ENCODE results near the gene CSF2RB.

Gene CSF2RB

DNA sequence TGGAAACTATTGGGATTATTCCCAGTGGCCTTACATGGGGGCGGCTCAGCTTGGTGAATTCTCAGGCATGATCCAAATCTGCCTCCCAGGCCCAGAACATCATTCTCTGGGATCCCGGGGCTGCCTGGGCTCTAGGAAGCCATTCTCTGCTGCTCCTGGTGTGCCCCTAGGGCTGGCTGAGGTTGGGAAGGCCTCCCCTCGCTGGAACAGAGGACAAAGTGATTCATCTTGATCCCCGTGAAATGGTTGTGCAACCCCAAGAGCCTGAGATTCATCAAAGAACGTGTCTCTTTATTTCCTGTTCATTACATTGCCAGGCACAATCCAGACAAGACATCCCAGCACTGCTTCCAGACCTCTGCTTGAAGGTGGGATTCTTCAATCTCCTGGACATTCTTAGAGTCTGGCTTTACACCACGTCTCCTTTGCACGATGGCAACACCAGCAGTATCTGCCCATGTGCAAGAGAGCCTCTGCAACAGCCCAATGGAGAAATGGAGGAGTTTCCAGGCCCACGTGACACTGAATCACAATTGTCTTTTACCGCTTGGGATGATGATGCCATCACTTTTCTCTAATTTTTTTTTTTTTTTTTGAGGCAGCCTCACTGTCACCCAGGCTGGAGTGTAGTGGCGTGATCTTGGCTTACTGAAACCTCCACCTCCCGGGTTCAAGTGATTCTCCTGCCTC lies 53.6 kb downstream of the CSF2RB start:
- TF ChIP-seq, protein P1, sequence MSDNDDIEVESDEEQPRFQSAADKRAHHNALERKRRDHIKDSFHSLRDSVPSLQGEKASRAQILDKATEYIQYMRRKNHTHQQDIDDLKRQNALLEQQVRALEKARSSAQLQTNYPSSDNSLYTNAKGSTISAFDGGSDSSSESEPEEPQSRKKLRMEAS (IDR thresholded peaks at IDR 0.05): no peak
- TF ChIP-seq CEBPB (IDR thresholded peaks at IDR 0.05): no peak
- no peak for TF ChIP-seq NFIC (IDR thresholded peaks at IDR 0.05)
- no peak for TF ChIP-seq TEAD4 (IDR thresholded peaks at IDR 0.05)
- no peak for TF ChIP-seq FOXM1 (IDR thresholded peaks at IDR 0.05; ENCODE audit: borderline replicate concordance, low read depth)
- TF ChIP-seq, protein P2, sequence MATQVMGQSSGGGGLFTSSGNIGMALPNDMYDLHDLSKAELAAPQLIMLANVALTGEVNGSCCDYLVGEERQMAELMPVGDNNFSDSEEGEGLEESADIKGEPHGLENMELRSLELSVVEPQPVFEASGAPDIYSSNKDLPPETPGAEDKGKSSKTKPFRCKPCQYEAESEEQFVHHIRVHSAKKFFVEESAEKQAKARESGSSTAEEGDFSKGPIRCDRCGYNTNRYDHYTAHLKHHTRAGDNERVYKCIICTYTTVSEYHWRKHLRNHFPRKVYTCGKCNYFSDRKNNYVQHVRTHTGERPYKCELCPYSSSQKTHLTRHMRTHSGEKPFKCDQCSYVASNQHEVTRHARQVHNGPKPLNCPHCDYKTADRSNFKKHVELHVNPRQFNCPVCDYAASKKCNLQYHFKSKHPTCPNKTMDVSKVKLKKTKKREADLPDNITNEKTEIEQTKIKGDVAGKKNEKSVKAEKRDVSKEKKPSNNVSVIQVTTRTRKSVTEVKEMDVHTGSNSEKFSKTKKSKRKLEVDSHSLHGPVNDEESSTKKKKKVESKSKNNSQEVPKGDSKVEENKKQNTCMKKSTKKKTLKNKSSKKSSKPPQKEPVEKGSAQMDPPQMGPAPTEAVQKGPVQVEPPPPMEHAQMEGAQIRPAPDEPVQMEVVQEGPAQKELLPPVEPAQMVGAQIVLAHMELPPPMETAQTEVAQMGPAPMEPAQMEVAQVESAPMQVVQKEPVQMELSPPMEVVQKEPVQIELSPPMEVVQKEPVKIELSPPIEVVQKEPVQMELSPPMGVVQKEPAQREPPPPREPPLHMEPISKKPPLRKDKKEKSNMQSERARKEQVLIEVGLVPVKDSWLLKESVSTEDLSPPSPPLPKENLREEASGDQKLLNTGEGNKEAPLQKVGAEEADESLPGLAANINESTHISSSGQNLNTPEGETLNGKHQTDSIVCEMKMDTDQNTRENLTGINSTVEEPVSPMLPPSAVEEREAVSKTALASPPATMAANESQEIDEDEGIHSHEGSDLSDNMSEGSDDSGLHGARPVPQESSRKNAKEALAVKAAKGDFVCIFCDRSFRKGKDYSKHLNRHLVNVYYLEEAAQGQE (IDR thresholded peaks at IDR 0.05; ENCODE audit: low read depth): no peak

DNA sequence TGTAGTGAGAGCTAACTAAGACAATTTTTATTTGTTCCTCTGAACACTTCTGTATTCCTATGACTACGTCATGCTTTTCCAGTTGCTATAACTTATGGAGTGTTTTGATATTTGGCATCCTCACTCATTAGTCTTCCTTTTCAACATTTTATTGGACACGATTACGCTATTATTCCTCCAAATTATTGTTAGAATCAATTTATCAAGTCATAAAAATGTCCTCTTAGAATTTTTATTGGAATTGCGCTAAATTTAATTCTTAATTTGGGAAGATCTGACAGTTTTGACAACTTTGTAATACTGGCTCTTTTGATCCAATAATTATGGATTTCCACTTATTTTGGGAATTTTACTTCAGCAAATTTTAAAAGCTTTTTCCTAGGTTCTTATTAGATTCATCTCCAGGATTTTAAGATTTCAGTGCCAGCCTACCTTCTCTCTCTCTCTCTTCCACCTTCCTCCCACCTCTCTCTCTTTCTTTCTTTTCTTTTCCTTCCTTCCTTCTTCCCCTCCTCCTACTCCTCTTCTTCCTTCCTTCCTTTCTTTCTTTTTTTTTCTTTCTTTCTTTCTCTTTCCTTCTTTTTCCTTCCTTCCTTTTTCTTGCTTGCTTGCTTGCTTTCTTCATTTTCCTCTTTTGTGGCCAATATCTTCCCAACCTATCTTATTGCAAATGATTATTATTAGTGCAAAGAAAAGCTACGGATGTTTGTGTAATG lies 55.0 kb downstream of the CSF2RB start:
- TF ChIP-seq, protein P1 (IDR thresholded peaks at IDR 0.05): no peak

DNA sequence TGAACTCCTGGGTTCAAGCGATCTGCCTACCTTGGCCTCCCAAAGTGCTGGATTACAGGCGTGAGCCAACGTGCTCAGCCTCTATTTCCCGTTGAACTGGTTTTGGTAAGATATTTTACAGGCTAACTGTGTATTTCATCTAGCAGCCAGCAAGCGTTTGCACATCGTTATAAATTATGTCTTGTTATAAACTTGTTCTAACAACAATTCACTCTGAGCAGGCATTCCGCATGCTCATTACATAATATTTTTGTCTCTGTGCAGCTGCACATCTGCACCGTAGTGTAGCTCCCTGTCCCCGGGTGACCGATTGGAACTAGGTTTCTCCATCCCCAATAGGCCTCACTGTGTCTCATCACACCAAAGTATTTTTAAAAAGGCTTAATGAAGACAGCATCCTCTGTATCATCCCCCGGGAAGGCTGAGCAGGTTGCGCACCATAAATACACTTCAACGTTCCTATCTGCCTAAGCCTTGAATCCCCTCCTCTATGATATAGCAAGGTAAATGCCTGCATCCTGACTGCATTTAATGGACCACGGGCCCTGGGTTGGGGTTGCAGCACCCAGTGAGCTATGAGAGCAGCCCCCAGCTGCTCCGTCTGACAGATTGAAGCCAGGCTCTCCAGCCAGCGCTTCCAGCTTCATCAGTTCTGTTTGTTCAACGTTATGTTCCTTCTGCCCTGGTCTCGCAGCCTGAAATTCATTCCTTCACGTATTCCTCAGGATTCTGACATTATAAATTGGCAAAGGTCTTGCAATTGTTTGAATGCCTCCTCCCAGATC lies 58.1 kb downstream of the CSF2RB start:
- no peak for TF ChIP-seq CREB1 (IDR thresholded peaks at IDR 0.05; ENCODE audit: low read depth)
- TF ChIP-seq, protein P2 (IDR thresholded peaks at IDR 0.05; ENCODE audit: low read depth): no peak

DNA sequence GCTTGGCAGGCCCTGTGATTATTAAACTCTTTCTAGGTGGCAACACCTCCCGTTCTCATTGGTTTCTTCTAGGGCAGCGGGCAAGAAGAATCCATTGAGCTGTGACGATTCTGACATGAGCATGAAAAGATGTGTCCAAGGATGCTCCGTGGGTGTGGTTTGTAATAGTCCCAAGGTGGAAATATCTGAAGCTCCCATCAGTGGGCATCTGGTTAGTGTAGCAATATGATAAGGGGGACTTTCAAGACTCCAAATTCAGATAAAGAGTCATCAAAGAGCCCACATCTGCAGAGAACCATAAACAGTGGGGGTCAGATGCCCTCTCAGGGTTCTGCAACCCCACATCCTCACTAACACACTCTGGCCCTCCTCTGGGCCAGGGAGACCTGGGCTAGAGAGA lies 63.2 kb downstream of the CSF2RB start:
- no peak for TF ChIP-seq CREB1 (IDR thresholded peaks at IDR 0.05; ENCODE audit: low read depth)
- TF ChIP-seq, protein P1 (IDR thresholded peaks at IDR 0.05): no peak
- no peak for TF ChIP-seq TCF12 (IDR thresholded peaks at IDR 0.05; ENCODE audit: low read depth)
- no peak for TF ChIP-seq RAD21 (IDR thresholded peaks at IDR 0.05; ENCODE audit: low read depth)
- no peak for TF ChIP-seq EP300 (IDR thresholded peaks at IDR 0.05; ENCODE audit: borderline replicate concordance)
- no peak for TF ChIP-seq TEAD4 (IDR thresholded peaks at IDR 0.05)
- TF ChIP-seq, protein P2 (IDR thresholded peaks at IDR 0.05; ENCODE audit: low read depth): no peak
- TF ChIP-seq, protein P3, sequence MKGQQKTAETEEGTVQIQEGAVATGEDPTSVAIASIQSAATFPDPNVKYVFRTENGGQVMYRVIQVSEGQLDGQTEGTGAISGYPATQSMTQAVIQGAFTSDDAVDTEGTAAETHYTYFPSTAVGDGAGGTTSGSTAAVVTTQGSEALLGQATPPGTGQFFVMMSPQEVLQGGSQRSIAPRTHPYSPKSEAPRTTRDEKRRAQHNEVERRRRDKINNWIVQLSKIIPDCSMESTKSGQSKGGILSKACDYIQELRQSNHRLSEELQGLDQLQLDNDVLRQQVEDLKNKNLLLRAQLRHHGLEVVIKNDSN (IDR thresholded peaks at IDR 0.05): no peak
- no peak for TF ChIP-seq CEBPB (IDR thresholded peaks at IDR 0.05)
- TF ChIP-seq EGR1 (IDR thresholded peaks at IDR 0.05): no peak
- TF ChIP-seq YY1 (IDR thresholded peaks at IDR 0.05; ENCODE audit: low read depth): no peak
- no peak for TF ChIP-seq NFIC (IDR thresholded peaks at IDR 0.05)
- TF ChIP-seq TAF1 (IDR thresholded peaks at IDR 0.05; ENCODE audit: low read depth): no peak
- no peak for TF ChIP-seq FOXM1 (IDR thresholded peaks at IDR 0.05; ENCODE audit: borderline replicate concordance, low read depth)
- no peak for TF ChIP-seq ZBTB7A (IDR thresholded peaks at IDR 0.05; ENCODE audit: low read depth)
